HepG2 (cell line): Measurements from ENCODE around the gene DCP1B. TPM values are rescaled to one million over a fixed set of nuclear protein-coding genes. Genes with fewer than 3 reads are reported as not detected.
A peak's percentile ranks its signal among the peaks of the same experiment; 100 is the strongest.

Source experiments
- ELF1 ChIP-seq: sonication (generic); formaldehyde crosslinking; IDR thresholded peaks from 2 replicates; pipeline ENCODE4 v1.4.0; 2020; ENCODE audit warnings: missing genetic modification reagents
- FOXK1 ChIP-seq: sonication (generic); formaldehyde crosslinking; IDR thresholded peaks from 2 replicates; pipeline ENCODE4 v1.4.0; 2020; ENCODE audit warnings: low read depth, missing genetic modification reagents, borderline replicate concordance
- FOXM1 ChIP-seq: sonication (generic); formaldehyde crosslinking; IDR thresholded peaks from 2 replicates; pipeline ENCODE4 v1.5.0; 2020; ENCODE audit warnings: missing genetic modification reagents
- FOXO1 ChIP-seq: sonication (generic); formaldehyde crosslinking; IDR thresholded peaks from 2 replicates; pipeline ENCODE4 v1.4.0; 2020; ENCODE audit warnings: missing genetic modification reagents
- FOXP1 ChIP-seq, 2 experiments: fragments of 450-650 bp in 1 of 2; IDR thresholded peaks; 2 replicates each; pipeline ENCODE4 v1.6.1; 2017 to 2018; ENCODE audit warnings: antibody characterized with exemption in 1 of 2
- KDM1A ChIP-seq: IDR thresholded peaks from 2 replicates; pipeline ENCODE4 v1.6.1; 2016; ENCODE audit warnings: missing compliant biosample characterization
- KDM2A ChIP-seq: sonication (generic); formaldehyde crosslinking; IDR thresholded peaks from 2 replicates; pipeline ENCODE4 v1.4.0; 2020; ENCODE audit warnings: low read depth, missing genetic modification reagents, borderline replicate concordance
- RELA ChIP-seq: sonication (generic); formaldehyde crosslinking; IDR thresholded peaks from 2 replicates; pipeline ENCODE4 v1.4.0; 2020; ENCODE audit warnings: missing genetic modification reagents
- TAF15 ChIP-seq: fragments of 200-400 bp; formaldehyde crosslinking; IDR thresholded peaks from one replicate; pipeline ENCODE4 v1.6.1; 2018; ENCODE audit warnings: mild to moderate bottlenecking, low read depth, low read length; ENCODE audit not compliant: poor library complexity, severe bottlenecking
- U2AF2 ChIP-seq: fragments of 200-400 bp; formaldehyde crosslinking; IDR thresholded peaks from 2 replicates; pipeline ENCODE4 v1.6.1; 2017; ENCODE audit warnings: low read depth, mild to moderate bottlenecking, low read length
- WIZ ChIP-seq: sonication (generic); formaldehyde crosslinking; IDR thresholded peaks from 2 replicates; pipeline ENCODE4 v1.5.1; 2020; ENCODE audit warnings: mild to moderate bottlenecking, missing genetic modification reagents
- ZBTB21 ChIP-seq: sonication (generic); formaldehyde crosslinking; IDR thresholded peaks from 2 replicates; pipeline ENCODE4 v1.4.0; 2020; ENCODE audit warnings: missing genetic modification reagents
- ZBTB25 ChIP-seq: IDR thresholded peaks from 2 replicates; pipeline ENCODE4 v1.6.1; 2018; ENCODE audit warnings: missing genetic modification reagents
- ZBTB3 ChIP-seq: sonication (generic); formaldehyde crosslinking; IDR thresholded peaks from 2 replicates; pipeline ENCODE4 v1.4.0; 2020; ENCODE audit warnings: low read depth, mild to moderate bottlenecking, moderate library complexity, missing genetic modification reagents, borderline replicate concordance
- ZBTB33 ChIP-seq: sonication (generic); formaldehyde crosslinking; IDR thresholded peaks from 2 replicates; pipeline ENCODE4 v1.4.0; 2020; ENCODE audit warnings: missing genetic modification reagents
- ZBTB7A ChIP-seq: sonication (generic); formaldehyde crosslinking; IDR thresholded peaks from 2 replicates; pipeline ENCODE4 v1.8.0; 2022; ENCODE audit warnings: mild to moderate bottlenecking, missing genetic modification reagents
- ZFP82 ChIP-seq: sonication (generic); formaldehyde crosslinking; IDR thresholded peaks from 2 replicates; pipeline ENCODE4 v1.5.1; 2020; ENCODE audit warnings: mild to moderate bottlenecking, missing genetic modification reagents, borderline replicate concordance
- ZFP91 ChIP-seq: sonication (generic); formaldehyde crosslinking; IDR thresholded peaks from 2 replicates; pipeline ENCODE4 v1.9.0; 2022; ENCODE audit warnings: missing genetic modification reagents, mild to moderate bottlenecking, borderline replicate concordance
- ZNF33A ChIP-seq: sonication (generic); formaldehyde crosslinking; IDR thresholded peaks from 2 replicates; pipeline ENCODE4 v1.5.1; 2020; ENCODE audit warnings: missing genetic modification reagents, mild to moderate bottlenecking, moderate library complexity, borderline replicate concordance
- ZNF350 ChIP-seq: sonication (generic); formaldehyde crosslinking; IDR thresholded peaks from 2 replicates; pipeline ENCODE4 v1.4.0; 2020; ENCODE audit warnings: mild to moderate bottlenecking, low read depth, missing genetic modification reagents, borderline replicate concordance
- ZNF562 ChIP-seq: sonication (generic); formaldehyde crosslinking; IDR thresholded peaks from 2 replicates; pipeline ENCODE4 v1.8.0; 2022; ENCODE audit warnings: missing genetic modification reagents, borderline replicate concordance
- ZNF563 ChIP-seq: sonication (generic); formaldehyde crosslinking; IDR thresholded peaks from 2 replicates; pipeline ENCODE4 v1.8.0; 2022; ENCODE audit warnings: mild to moderate bottlenecking, moderate library complexity, missing genetic modification reagents
- polyA plus RNA-seq, 8 experiments: library from polyadenylated mRNA; depleted of rRNA in 3 of 8; stranded (reverse) in 7 of 8; unstranded in 1 of 8; fragments of >200 nt; fragmentation: Illumina TruSeq in 4 of 8; extraction: Trizol in 4 of 8; gene quantifications; 2 replicates each; pipeline versions ENCODE4 v1.2.1 to v1.2.3, GENCODE V29; 2011 to 2016; ENCODE audit warnings: low read depth in 4 of 8, missing spikeins in 1 of 8, mixed read lengths in 1 of 8; ENCODE audit not compliant: insufficient read depth in 1 of 8
- total RNA-seq, 5 experiments: library from RNA; depleted of rRNA; stranded (reverse); fragments of >200 nt; fragmentation: Illumina TruSeq; extraction: Trizol; gene quantifications; 2 replicates each; pipeline ENCODE4 v1.2.3, GENCODE V29; 2016; ENCODE audit warnings: low read depth in 1 of 5
- TF ChIP-seq, protein P1 (sequence below): sonication (generic); formaldehyde crosslinking; IDR thresholded peaks from 2 replicates; pipeline ENCODE4 v1.8.0; 2022; ENCODE audit warnings: missing genetic modification reagents, mild to moderate bottlenecking, moderate library complexity, borderline replicate concordance

The DCP1B gene
- total and polyA plus RNA-seq, 2 of the 13 experiments (the other 11 are each of a cell fraction or from before 2014, with no cell fraction given), result 11.4 to 27.2 TPM

GRCh38 chr12:2004113-2004929 lies at the start of gene DCP1B (continued):
- TF ChIP-seq ZBTB33 (CRISPR knock-in tag) (peak; percentile 52), ZBTB7A (CRISPR knock-in tag) (peak; percentile 99), ZNF33A (CRISPR knock-in tag) (no peak), ZFP82 (CRISPR knock-in tag) (peak; percentile 92; the same call in 1 of the 2 replicates), FOXK1 (CRISPR knock-in tag) (peak; percentile 81), KDM2A (peak; percentile 88), ZBTB21 (CRISPR knock-in tag) (no peak), WIZ (CRISPR knock-in tag) (peak; percentile 81), U2AF2 (peak; percentile 93; the same call in 1 of the 2 replicates), FOXP1 (IDR thresholded peaks at IDR 0.05) (no peak), FOXP1 (CRISPR knock-in tag; IDR thresholded peaks at IDR 0.05) (peak; percentile 38; the same call in 1 of the 2 replicates), FOXM1 (no peak), ZNF350 (peak; percentile 98), KDM1A (CRISPR knock-in tag) (no peak), ZNF562 (CRISPR knock-in tag) (no peak), ZNF563 (CRISPR knock-in tag) (peak; percentile 78; the same call in 1 of the 2 replicates), ZBTB3 (CRISPR knock-in tag) (0 out of 2 replicates have a peak, but pooled peaks have one; percentile 72), TAF15 (peak; percentile 52), RELA (peak; percentile 74; the same call in 1 of the 2 replicates), ZBTB25 (CRISPR knock-in tag) (peak; percentile 80), FOXO1 (CRISPR knock-in tag) (peak; percentile 49), ELF1 (peak; percentile 93), ZFP91 (CRISPR knock-in tag) (peak; percentile 96)
- TF ChIP-seq, protein P1, sequence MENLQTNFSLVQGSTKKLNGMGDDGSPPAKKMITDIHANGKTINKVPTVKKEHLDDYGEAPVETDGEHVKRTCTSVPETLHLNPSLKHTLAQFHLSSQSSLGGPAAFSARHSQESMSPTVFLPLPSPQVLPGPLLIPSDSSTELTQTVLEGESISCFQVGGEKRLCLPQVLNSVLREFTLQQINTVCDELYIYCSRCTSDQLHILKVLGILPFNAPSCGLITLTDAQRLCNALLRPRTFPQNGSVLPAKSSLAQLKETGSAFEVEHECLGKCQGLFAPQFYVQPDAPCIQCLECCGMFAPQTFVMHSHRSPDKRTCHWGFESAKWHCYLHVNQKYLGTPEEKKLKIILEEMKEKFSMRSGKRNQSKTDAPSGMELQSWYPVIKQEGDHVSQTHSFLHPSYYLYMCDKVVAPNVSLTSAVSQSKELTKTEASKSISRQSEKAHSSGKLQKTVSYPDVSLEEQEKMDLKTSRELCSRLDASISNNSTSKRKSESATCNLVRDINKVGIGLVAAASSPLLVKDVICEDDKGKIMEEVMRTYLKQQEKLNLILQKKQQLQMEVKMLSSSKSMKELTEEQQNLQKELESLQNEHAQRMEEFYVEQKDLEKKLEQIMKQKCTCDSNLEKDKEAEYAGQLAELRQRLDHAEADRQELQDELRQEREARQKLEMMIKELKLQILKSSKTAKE (CRISPR knock-in tag), result peak; percentile 67
